Loucy (cell line): ENCODE measurements around the gene DAGLA.

Experiments used
- CTCF ChIP-seq: fragments of 200-600 bp; sonication (generic); conservative IDR thresholded peaks from 2 replicates; pipeline ENCODE4 v1.5.1; 2014; ENCODE audit warnings: mild to moderate bottlenecking, antibody characterized with exemption, low read length
- EZH2phosphoT487 ChIP-seq: fragments of 200-600 bp; IDR thresholded peaks from 2 replicates; pipeline ENCODE4 v1.6.1; 2018; ENCODE audit warnings: antibody characterized with exemption, mild to moderate bottlenecking, moderate library complexity, borderline replicate concordance

DNA sequence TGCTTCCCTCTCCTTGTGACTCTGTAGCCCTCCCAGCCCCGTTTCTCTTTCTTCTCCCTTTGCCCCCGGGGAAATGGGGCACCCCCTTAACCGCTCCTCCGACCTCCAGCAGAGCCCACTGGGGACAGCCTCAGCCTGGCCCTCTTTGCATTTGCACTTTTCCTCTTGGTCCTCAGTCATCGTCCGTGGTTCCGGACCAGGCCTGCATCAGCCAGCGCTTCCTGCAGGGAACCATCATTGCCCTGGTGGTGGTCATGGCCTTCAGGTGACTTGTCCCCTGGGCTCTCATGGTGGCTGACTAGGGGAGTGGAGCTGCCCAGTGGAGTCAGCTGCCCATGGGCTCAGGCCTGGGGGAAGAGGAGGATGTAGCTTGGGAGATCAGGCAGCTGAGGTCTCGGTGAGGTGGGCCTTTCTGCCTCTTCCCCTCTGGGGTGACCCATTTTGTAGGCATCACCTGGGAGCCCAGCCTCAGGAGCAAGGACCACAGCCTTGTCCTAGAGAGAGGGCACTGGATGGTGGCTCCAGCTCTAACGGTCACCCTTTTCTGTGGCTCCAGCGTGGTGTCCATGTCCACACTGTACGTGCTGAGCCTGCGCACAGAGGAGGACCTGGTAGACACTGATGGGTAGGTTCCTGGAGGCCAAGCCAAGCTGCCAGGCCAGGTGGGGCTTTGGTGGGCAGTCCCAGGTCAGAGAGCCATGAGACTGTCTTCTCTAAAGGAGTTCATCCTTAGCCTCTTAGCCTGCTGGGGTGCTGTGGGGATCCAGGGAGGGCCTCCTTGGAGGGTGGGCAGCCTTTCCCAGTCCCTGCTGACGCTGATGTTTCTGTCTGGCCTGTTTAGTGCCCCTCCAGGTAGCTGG lies 99.7 kb downstream of the DAGLA start:
- no peak for TF ChIP-seq CTCF
- TF ChIP-seq EZH2phosphoT487, result no peak
